ENCODE data around the gene PRSS35.

DNA sequence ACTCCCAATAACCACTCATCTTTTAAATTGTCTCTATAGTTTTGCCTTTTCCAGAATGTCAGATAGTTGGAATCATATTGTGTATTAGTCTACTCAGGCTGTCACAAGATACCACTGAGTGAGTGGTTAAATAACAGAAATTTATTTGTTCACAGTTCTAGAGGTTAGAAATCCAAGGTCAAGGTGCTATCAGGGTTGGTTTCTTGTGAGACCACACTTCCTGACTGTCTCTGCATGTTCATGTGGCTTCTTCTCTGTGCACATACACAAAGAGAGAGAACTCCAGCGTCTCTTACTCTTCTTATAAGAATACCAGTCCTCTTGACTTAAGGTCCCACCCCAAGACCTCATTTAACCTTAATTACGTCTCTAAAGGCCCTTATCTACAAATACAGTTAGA, 23.9 kb upstream of the PRSS35 start:
- TF ChIP-seq, protein P1, sequence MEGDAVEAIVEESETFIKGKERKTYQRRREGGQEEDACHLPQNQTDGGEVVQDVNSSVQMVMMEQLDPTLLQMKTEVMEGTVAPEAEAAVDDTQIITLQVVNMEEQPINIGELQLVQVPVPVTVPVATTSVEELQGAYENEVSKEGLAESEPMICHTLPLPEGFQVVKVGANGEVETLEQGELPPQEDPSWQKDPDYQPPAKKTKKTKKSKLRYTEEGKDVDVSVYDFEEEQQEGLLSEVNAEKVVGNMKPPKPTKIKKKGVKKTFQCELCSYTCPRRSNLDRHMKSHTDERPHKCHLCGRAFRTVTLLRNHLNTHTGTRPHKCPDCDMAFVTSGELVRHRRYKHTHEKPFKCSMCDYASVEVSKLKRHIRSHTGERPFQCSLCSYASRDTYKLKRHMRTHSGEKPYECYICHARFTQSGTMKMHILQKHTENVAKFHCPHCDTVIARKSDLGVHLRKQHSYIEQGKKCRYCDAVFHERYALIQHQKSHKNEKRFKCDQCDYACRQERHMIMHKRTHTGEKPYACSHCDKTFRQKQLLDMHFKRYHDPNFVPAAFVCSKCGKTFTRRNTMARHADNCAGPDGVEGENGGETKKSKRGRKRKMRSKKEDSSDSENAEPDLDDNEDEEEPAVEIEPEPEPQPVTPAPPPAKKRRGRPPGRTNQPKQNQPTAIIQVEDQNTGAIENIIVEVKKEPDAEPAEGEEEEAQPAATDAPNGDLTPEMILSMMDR (IDR thresholded peaks at IDR 0.05) = no peak
- no peak for TF ChIP-seq POLR2A (IDR thresholded peaks at IDR 0.05)
